ENCODE results near the gene SCFD2.
A peak's percentile ranks its signal among the peaks of the same experiment; 100 is the strongest.

The SCFD2 gene

DNA sequence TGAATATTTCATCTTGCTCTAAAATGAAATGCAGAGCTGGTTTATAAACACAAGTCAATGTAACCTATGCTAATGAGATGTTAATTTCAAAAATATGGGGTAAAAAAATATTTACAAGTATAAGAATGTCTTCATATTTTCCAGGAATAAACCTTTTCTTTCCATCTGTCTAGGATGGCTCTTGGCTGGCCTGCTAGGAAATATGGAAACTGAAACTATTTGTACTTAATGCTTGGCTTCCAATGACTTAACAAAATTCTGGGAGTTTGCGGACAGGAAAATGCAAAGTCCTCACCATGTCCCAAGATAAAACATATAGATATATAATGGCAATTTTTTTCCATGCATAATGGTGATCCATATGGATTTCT, 168.1 kb downstream of the SCFD2 start:
- TF ChIP-seq, protein P1, sequence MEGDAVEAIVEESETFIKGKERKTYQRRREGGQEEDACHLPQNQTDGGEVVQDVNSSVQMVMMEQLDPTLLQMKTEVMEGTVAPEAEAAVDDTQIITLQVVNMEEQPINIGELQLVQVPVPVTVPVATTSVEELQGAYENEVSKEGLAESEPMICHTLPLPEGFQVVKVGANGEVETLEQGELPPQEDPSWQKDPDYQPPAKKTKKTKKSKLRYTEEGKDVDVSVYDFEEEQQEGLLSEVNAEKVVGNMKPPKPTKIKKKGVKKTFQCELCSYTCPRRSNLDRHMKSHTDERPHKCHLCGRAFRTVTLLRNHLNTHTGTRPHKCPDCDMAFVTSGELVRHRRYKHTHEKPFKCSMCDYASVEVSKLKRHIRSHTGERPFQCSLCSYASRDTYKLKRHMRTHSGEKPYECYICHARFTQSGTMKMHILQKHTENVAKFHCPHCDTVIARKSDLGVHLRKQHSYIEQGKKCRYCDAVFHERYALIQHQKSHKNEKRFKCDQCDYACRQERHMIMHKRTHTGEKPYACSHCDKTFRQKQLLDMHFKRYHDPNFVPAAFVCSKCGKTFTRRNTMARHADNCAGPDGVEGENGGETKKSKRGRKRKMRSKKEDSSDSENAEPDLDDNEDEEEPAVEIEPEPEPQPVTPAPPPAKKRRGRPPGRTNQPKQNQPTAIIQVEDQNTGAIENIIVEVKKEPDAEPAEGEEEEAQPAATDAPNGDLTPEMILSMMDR (IDR thresholded peaks at IDR 0.05; ENCODE audit: unreplicated experiment in 3 of 3) = no peak
- Mint-ChIP-seq H3K27ac (peak overlapping the region; percentile 67 to 97 (median 92)), H3K36me3 (ENCODE audit: low read depth) (no peaks in the 10 kb centered on the region), H3K27me3 (ENCODE audit: low read depth) (peaks cover 11% of the 10 kb centered on the region), H3K9me3 (no peaks in the 10 kb centered on the region), H3K4me3 (no peak overlapping the region), H3K4me1 (peaks cover 57% of the 10 kb centered on the region)

DNA sequence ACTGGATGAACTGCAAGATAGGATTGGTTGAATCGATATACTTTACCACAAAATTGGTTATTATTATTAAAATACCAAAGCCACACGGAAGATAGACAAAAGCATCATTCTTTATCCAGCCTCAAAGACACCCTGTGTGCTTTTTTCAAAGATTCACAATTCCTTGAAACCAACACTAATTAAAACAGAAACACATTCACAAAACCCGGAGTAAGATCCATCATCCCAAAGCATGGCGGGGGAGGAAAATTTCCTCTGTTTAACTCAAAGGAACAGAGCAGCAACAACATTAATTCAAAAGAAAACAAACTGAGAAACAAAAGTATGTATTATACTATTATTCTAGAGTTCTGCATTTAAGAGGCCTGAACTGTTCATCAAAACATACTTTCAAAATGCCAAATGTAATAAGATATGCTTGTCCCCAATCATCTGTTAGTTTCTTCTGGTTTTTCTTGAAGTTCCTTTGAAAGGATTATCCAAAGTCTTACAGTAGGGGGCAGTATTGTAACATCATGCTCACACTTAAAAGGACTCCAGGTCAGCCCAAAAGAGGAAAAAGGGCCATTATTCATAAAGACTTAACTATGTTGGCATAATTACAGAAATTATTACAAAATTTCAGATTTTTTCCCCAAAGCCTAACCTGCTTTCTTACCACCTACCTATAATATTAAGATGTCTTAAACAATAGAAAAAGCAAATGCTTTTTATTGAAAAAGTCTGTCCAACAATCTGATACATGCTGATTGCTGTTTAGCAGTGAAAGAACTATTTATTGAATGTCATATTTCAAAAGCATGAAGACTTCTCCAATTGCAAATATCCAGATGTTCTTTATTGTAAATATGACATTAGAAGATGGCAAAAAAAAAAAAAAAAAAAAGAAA, 168.7 kb downstream of the SCFD2 start:
- TF ChIP-seq, protein P1 (IDR thresholded peaks at IDR 0.05; ENCODE audit: unreplicated experiment in 3 of 3) = peak; percentile 74 to 82 (median 82)
- Mint-ChIP-seq H3K4me3 (peak overlapping the region; percentile 7 to 52 (median 47)), H3K9me3 (no peaks in the 10 kb centered on the region), H3K27ac (peak overlapping the region; percentile 91 to 97 (median 92)), H3K27me3 (ENCODE audit: low read depth) (peaks cover 11% of the 10 kb centered on the region), H3K36me3 (ENCODE audit: low read depth) (no peaks in the 10 kb centered on the region), H3K4me1 (peaks cover 63% of the 10 kb centered on the region)

DNA sequence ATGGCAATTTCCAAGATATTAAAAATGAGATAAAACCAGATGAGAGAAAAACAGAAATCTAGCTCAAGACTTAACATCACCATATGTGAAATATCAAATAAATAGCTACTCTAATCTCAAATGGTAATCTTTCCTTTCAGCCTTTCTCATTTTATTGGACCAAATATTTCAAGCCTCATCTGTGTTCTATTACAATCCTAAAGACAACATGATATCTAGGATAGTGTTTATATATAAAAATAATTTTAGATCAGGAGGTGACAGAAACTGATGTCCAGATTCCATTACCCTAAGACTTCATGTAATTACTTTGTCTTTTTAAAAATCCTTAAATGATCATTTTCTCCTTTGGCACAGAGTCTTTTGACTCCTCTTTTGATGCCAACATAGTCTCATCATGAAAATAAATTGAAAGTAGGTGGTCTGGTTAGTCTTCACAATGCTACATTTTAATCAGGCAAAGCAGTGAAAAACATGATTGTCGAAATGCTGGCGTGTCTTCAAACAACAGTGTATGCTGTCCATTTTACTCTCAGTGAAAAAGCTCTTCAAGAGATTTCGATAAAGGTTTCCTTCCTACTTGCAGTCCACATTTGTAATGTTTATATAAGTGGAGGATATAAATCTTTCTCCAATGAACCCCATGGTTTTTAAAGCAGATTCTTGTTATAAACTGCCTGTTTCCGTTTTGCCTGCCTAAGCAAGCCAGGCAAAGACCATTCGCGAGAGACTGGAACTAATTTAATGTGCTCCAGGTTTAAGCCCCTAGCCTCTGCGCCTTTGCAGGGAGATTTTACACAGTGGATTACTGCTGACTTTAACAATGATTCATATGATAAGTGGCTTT, 169.8 kb downstream of the SCFD2 start:
- Mint-ChIP-seq H3K4me1 (peaks cover 66% of the 10 kb centered on the region), H3K27ac (peak overlapping the region; percentile 91 to 97 (median 92)), H3K36me3 (ENCODE audit: low read depth) (no peaks in the 10 kb centered on the region), H3K4me3 (peak overlapping the region; percentile 44 to 52 (median 47)), H3K9me3 (no peaks in the 10 kb centered on the region), H3K27me3 (ENCODE audit: low read depth) (peaks cover 11% of the 10 kb centered on the region)
- TF ChIP-seq, protein P1 (IDR thresholded peaks at IDR 0.05; ENCODE audit: unreplicated experiment in 3 of 3) = no peak

DNA sequence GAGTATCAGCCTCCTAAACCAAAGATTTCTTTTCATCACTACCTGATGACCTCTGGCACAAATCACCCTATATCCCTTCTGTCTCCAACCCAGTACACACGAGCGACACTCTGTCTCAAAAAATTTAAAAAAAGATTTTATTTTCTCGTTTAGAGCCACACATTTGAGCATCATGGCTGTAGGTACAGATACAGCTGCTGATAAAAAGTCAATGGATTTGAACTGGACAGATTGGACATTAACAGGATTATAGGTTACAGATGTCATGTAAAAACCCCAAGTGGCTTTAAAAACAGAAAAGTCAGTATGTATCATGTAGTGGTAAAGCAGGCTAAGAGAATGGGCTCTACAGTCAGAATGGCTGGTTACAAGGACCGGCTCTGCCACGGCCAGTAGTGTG, 171.1 kb downstream of the SCFD2 start:
- Mint-ChIP-seq H3K27ac (peak overlapping the region; percentile 91 to 97 (median 92)), H3K4me1 (peaks cover 66% of the 10 kb centered on the region), H3K9me3 (no peaks in the 10 kb centered on the region), H3K4me3 (no peak overlapping the region), H3K27me3 (ENCODE audit: low read depth) (peaks cover 11% of the 10 kb centered on the region), H3K36me3 (ENCODE audit: low read depth) (no peaks in the 10 kb centered on the region)
- TF ChIP-seq, protein P1 (IDR thresholded peaks at IDR 0.05; ENCODE audit: unreplicated experiment in 3 of 3) = no peak

DNA sequence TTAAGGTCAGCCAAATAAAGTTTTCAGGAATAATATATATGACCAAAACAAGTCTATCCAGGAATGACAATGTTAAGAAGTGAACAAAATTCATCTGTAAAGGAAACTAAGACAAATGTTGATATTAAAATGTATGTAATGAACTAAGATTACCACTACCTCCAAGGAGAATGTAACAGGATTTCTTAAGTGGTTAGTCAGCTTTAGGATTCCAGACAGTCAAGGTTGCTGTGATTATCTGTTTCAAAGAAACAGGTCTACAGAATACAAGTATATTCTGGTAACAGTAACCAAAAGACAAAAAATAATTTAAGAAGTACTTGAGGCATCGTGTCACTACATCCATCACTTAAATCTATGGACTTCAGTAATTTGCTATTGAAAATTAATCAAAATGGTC, 172.8 kb downstream of the SCFD2 start:
- TF ChIP-seq, protein P1 (IDR thresholded peaks at IDR 0.05; ENCODE audit: unreplicated experiment in 3 of 3) = no peak
- Mint-ChIP-seq H3K36me3 (ENCODE audit: low read depth) (no peaks in the 10 kb centered on the region), H3K27ac (peak overlapping the region; percentile 61 to 97 (median 92)), H3K4me1 (peaks cover 66% of the 10 kb centered on the region), H3K4me3 (no peak overlapping the region), H3K9me3 (no peaks in the 10 kb centered on the region), H3K27me3 (ENCODE audit: low read depth) (peaks cover 11% of the 10 kb centered on the region)

All from nephron (organoid).